Measurements from ENCODE around the gene SPOCD1. TPM values are rescaled to one million over a fixed set of nuclear protein-coding genes. Genes with fewer than 3 reads are reported as not detected.

Gene SPOCD1
- total RNA-seq, 2 experiments from 2014 or later = 0.60 to 1.0 TPM

GRCh38 chr1:31760471-31761470 is 55.1 kb downstream of the SPOCD1 start:
- peak overlapping the region; percentile 74 for H2AFZ ChIP-seq (ENCODE audit: low read length)
- H3K4me1 ChIP-seq (ENCODE audit: insufficient read depth, low read length, poor library complexity, severe bottlenecking) = peaks cover 51% of the 10 kb centered on the region
- TF ChIP-seq EZH2phosphoT487 (IDR thresholded peaks at IDR 0.05; ENCODE audit: borderline replicate concordance, low read depth, low read length) (no peak), CTCF (conservative IDR thresholded peaks at IDR 0.05; ENCODE audit: low read length) (no peak)
- H3K4me3 ChIP-seq (ENCODE audit: low read depth, low read length, poor library complexity, severe bottlenecking) = peak overlapping the region; percentile 59
- no peaks in the 10 kb centered on the region for H4K20me1 ChIP-seq (ENCODE audit: insufficient read depth, low read length)
- H3K27ac ChIP-seq (ENCODE audit: low read depth, low read length, poor library complexity, severe bottlenecking) = no peak overlapping the region
- no peaks in the 10 kb centered on the region for H3K79me2 ChIP-seq (ENCODE audit: insufficient read depth, low read depth, low read length)
- POLR2A ChIA-PET = no interaction called here
- H3K4me2 ChIP-seq (ENCODE audit: low read length) = peak overlapping the region; percentile 76
- peak; percentile 66 for DNase-seq (ENCODE audit: low spot score)
- no TSS peak for BruUV-seq (replicated peaks)
- no peaks in the 10 kb centered on the region for H3K36me3 ChIP-seq (ENCODE audit: insufficient read depth, low read length)
- no peaks in the 10 kb centered on the region for H3K9me2 ChIP-seq (ENCODE audit: insufficient read depth, low read length)
- H3K9me3 ChIP-seq (ENCODE audit: low read length) = no peaks in the 10 kb centered on the region
- CTCF ChIA-PET (ENCODE audit: unreplicated experiment) = interaction anchor here (2.5 kb wide), 1 partner anchor 28 kb away, joined by 8 read pairs; no protein-coding TSS in a partner anchor
- intact Hi-C loops (cut with micrococcal nuclease; ENCODE audit: unreplicated experiment) = no loop called here

GRCh38 chr1:31759298-31760023 is 56.4 kb downstream of the SPOCD1 start:
- intact Hi-C loops (cut with micrococcal nuclease; ENCODE audit: unreplicated experiment) = no loop called here
- POLR2A ChIA-PET = no interaction called here
- no peak overlapping the region for H3K27ac ChIP-seq (ENCODE audit: low read depth, low read length, poor library complexity, severe bottlenecking)
- no peak overlapping the region for H3K4me2 ChIP-seq (ENCODE audit: low read length)
- no peaks in the 10 kb centered on the region for H3K9me3 ChIP-seq (ENCODE audit: low read length)
- no peaks in the 10 kb centered on the region for H3K79me2 ChIP-seq (ENCODE audit: insufficient read depth, low read depth, low read length)
- DNase-seq (ENCODE audit: low spot score) = no peak
- no peak overlapping the region for H2AFZ ChIP-seq (ENCODE audit: low read length)
- no peak overlapping the region for H3K4me3 ChIP-seq (ENCODE audit: low read depth, low read length, poor library complexity, severe bottlenecking)
- no peaks in the 10 kb centered on the region for H3K36me3 ChIP-seq (ENCODE audit: insufficient read depth, low read length)
- H4K20me1 ChIP-seq (ENCODE audit: insufficient read depth, low read length) = no peaks in the 10 kb centered on the region
- H3K4me1 ChIP-seq (ENCODE audit: insufficient read depth, low read length, poor library complexity, severe bottlenecking) = peaks cover 38% of the 10 kb centered on the region
- no peaks in the 10 kb centered on the region for H3K9me2 ChIP-seq (ENCODE audit: insufficient read depth, low read length)
- TF ChIP-seq CTCF (conservative IDR thresholded peaks at IDR 0.05; ENCODE audit: low read length) = no peak
- TF ChIP-seq EZH2phosphoT487 (IDR thresholded peaks at IDR 0.05; ENCODE audit: borderline replicate concordance, low read depth, low read length) = no peak
- no TSS peak for BruUV-seq (replicated peaks)
- CTCF ChIA-PET (ENCODE audit: unreplicated experiment) = interaction anchor here (2.5 kb wide), 1 partner anchor 30 kb away, joined by 8 read pairs; no protein-coding TSS in a partner anchor
